Left lobe of liver (tissue), 2 donors: ENCODE measurements around the gene RNU6-9. TPM values are rescaled to one million over a fixed set of nuclear protein-coding genes. Genes with fewer than 3 reads are reported as not detected.

Source experiments
- ATAC-seq: fragments of 200-7000 bp; cut with Tn5 transposase; one replicate; pipeline ENCODE4 v1.9.1; 2020; ENCODE audit warnings: mild to moderate bottlenecking, moderate library complexity
- DNase-seq: peaks from one replicate; pipeline ENCODE4 v3.0.0-alpha.2; 2020; ENCODE audit warnings: low spot score
- total RNA-seq: library from RNA; stranded (reverse); gene quantifications from one replicate; pipeline ENCODE4 v1.2.1, GENCODE V29; 2021
- donor health status: DM: no; HTN: no; CAD: no; lungs with moderate emphysema.
- donor health status: DM: no; HTN: yes; CAD: no.

The RNU6-9 gene
- total RNA-seq, 1 donor from 2014 or later: not detected

GRCh38 chr19:896434-896833, 3.1 kb downstream of the RNU6-9 start:
- ATAC-seq (no peak), DNase-seq (no peak)

DNA sequence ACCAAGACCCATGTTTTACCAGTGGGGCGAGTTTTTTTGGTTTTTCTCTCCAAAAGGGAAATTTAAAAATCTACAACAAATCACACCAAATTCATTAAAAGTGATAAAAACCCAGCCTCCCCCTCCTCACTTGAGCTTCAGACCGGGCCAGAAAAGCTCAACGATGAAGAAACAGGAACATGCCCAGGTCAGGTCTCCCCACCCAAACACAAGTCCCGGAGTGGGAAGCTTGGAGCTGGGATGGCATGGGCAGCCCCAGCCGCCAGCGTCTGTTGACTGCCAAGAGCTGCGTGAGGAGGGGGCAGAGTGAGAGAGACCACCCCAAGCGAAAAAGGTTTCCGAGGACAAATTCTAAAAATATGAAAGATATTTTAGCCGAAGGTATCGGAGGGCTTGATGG, 3.7 kb downstream of the RNU6-9 start:
- ATAC-seq (no peak), DNase-seq (no peak)

GRCh38 chr19:897442-898039, 4.3 kb downstream of the RNU6-9 start:
- no peak for ATAC-seq
- no peak for DNase-seq

- no peak for DNase-seq
- no peak for ATAC-seq
Measured at GRCh38 chr19:898663-899062, 5.4 kb downstream of the RNU6-9 start.

- DNase-seq (no peak), ATAC-seq (no peak)
Measured at GRCh38 chr19:899336-900042, 6.2 kb downstream of the RNU6-9 start.

DNA sequence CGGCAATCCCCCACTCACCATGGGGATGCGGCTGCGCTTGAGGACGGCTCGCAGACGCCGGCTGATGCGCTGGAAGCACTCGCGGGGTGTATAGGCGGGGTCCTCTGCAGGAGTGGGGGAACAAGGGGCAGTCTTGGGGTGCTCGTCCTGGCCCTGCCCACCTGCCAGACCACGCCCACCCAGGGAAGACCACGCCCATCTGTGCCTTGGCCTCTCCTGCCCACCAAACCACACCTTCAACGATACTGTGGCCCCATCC, 6.7 kb downstream of the RNU6-9 start:
- DNase-seq: no peak
- ATAC-seq: no peak

DNA sequence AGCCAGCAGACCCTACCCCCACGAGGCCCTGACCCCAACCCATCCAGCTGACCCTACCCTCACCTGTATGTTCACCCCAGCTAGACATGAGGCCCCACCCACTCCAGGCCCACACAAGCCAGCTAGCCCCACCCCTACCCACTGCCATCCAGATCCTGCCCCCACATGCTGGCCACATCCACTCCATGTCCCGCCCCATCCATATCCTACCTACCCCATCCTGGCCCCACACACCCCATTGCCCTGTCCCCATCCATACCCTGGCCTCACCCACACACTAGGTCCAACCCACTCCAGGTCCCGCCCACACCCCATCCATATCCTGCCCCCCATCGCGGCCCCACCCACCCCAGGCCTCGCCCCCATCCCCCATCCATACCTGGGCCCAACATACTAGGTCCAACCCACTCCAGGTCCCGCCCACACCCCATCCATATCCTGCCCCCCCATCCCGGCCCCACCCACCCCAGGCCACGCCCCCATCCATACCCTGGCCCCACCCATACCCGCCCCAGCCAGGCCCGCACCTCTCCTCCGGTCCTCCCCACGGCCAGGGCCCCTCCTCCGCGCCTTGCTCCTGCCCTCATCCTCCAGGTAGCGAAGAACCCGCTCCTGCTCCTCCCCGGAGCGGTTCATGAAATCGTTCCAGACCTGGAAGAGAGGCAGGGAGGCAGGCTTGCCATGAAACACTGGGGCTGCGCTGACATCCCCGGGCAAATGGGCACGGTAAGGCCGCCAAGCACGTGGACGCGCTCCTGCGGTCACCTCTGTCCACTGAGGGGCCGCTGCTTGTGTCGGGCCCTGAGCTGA, 7.2 kb downstream of the RNU6-9 start:
- ATAC-seq (no peak), DNase-seq (no peak)

- DNase-seq (no peak), ATAC-seq (no peak)
Measured at GRCh38 chr19:901216-902092, 8.2 kb downstream of the RNU6-9 start.

DNA sequence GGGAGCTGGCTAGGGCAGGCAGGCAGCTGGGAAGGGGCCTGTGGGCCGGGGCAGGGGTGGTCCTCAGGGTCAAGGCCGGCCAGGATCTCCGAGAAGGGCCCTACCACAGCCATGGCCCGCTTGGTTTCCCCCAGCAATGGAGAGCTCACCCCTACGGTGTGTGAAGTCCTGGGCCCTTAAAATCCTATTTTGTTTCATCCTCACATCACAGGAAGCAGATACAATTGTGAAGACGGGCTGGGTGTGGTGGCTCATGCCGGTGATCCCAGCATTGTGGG, 8.7 kb downstream of the RNU6-9 start:
- no peak for ATAC-seq

GRCh38 chr19:902446-903226, 9.4 kb downstream of the RNU6-9 start:
- ATAC-seq (peak; percentile 90), DNase-seq (peak; percentile 81)

More for the DNA sequence above, 8.7 kb downstream of the RNU6-9 start:
- DNase-seq: no peak

GRCh38 chr19:903266-903797, 10.0 kb downstream of the RNU6-9 start:
- no peak for ATAC-seq
- no peak for DNase-seq

DNA sequence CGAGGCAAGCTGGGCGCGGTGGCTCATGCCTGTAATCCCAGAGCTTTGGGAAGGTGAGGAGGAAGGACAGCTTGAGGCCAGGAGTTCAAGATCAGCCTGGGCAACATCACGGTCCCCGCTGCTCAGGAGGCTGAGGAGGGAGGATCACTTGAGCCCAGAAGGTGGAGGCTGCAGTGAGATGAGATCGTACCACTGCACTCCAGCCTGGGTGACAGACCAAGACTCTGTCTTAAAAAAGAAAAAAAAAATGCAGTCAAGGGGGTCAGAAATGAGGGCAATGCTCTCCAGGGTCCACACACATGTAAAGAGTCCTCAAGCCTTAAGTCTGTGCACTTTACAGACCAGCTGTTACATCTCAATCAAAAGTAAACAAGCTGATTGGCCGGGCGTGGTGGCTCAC, 11.3 kb downstream of the RNU6-9 start:
- no peak for ATAC-seq
- DNase-seq: no peak

DNA sequence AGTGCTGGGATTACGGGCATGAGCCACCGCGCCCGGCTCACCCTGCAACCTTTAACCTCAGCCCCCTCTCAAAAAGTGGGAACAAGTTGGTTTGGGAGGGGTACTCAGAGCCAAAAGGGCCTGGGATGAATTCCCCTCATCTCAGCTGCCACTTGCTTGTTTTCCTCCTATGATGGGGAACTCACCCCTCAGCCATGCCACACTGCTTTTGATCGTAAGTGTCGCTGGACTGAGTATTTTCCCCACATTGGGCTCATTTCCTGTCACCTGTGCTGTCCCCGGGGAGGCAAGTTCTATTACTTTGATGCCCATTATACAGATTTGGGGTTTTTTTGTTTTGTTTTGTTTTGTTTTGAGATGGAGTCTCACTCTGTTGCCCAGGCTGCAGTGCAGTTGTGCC, 13.2 kb downstream of the RNU6-9 start:
- ATAC-seq (no peak), DNase-seq (no peak)

GRCh38 chr19:907183-907853, 14.0 kb downstream of the RNU6-9 start:
- no peak for DNase-seq
- no peak for ATAC-seq

GRCh38 chr19:911197-912033, 18.1 kb downstream of the RNU6-9 start:
- no peak for ATAC-seq
- DNase-seq: no peak

GRCh38 chr19:912181-913079, 19.1 kb downstream of the RNU6-9 start:
- DNase-seq: no peak

GRCh38 chr19:913080-913748, 19.9 kb downstream of the RNU6-9 start, which contains the start of gene R3HDM4:
Gene R3HDM4, minus strand, starts transcription at chr19:913219. Its CDS starts 62 bp downstream, at chr19:913157.
- ATAC-seq (peak; percentile 95), DNase-seq (peak; percentile 84)

More at GRCh38 chr19:912181-913079, 19.1 kb downstream of the RNU6-9 start:
- no peak for ATAC-seq
